Sigmoid colon (tissue), 7 donors: Measurements from ENCODE around the gene MMGT1. TPM values are rescaled to one million over a fixed set of nuclear protein-coding genes. Genes with fewer than 3 reads are reported as not detected.

Experiments
- DNase-seq: peaks from one replicate; pipeline ENCODE4 v3.0.0-alpha.2; 2019
- H3K27ac ChIP-seq, 4 donors: fragments of 200-600 bp; sonication (generic); one replicate each; pipeline ENCODE4 v1.5.1; 2016 to 2019; ENCODE audit warnings: mild to moderate bottlenecking in 1 of 4
- H3K27me3 ChIP-seq, 3 donors: fragments of 200-600 bp; sonication (generic); one replicate each; pipeline ENCODE4 v1.5.1; 2019; ENCODE audit warnings: mild to moderate bottlenecking in 1 of 3
- H3K36me3 ChIP-seq, 4 donors: fragments of 200-600 bp; sonication (generic); one replicate each; pipeline ENCODE4 v1.5.1; 2016 to 2019
- H3K4me1 ChIP-seq, 4 donors: fragments of 200-600 bp; sonication (generic); one replicate each; pipeline ENCODE4 v1.5.1; 2017 to 2019
- H3K4me3 ChIP-seq, 4 donors: fragments of 200-600 bp; sonication (generic); one replicate each; pipeline ENCODE4 v1.5.1; 2017 to 2019; ENCODE audit warnings: mild to moderate bottlenecking in 2 of 4, moderate library complexity in 1 of 4
- H3K9me3 ChIP-seq, 4 donors: fragments of 200-600 bp in 3 of 4; sonication (generic) in 3 of 4; one replicate each; pipeline versions ENCODE4 v1.5.1 to v1.6.1; 2013 to 2019
- CTCF ChIP-seq, 4 experiments: fragments of 450-650 bp in 3 of 4; fragments of 200-600 bp in 1 of 4; IDR thresholded peaks; one replicate each; pipeline ENCODE4 v1.5.1; 2016 to 2019; ENCODE audit warnings: antibody characterized with exemption in 4 of 4, mild to moderate bottlenecking in 3 of 4, moderate library complexity in 2 of 4
- EP300 ChIP-seq, 4 donors: sonication (generic); formaldehyde crosslinking; IDR thresholded peaks; one replicate each; pipeline ENCODE4 v1.6.1; 2017; ENCODE audit warnings: antibody characterized with exemption in 4 of 4
- POLR2A ChIP-seq, 2 donors: fragments of 450-650 bp; IDR thresholded peaks; one replicate each; pipeline ENCODE4 v1.6.1; 2016; ENCODE audit warnings: antibody characterized with exemption in 2 of 2, mild to moderate bottlenecking in 2 of 2, moderate library complexity in 2 of 2
- POLR2AphosphoS5 ChIP-seq, 4 donors: sonication (generic); formaldehyde crosslinking; IDR thresholded peaks; one replicate each; pipeline ENCODE4 v1.6.1; 2017; ENCODE audit warnings: antibody characterized with exemption in 4 of 4
- WGBS, 2 donors: extraction: QIAGEN DNeasy Blood & Tissue Kit; methylation state at CpG; one replicate each; pipeline ENCODE4 v1.1.7; 2013; 5-methylcytosine and 5-hydroxymethylcytosine counted together
- intact Hi-C: fragments of 100-400 bp; cut with DNase I; formaldehyde crosslinking; loops from one replicate; pipeline ENCODE4 v1.15.1; 2023
- polyA plus RNA-seq, 3 donors: library from polyadenylated mRNA; stranded (reverse); fragments of 200-250 nt; gene quantifications; one replicate each; pipeline ENCODE4 v1.2.3, GENCODE V29; 2013
- total RNA-seq, 4 donors: library from RNA; depleted of rRNA; stranded (reverse); fragments of >200 nt; gene quantifications; one replicate each; pipeline ENCODE4 v1.1.0, GENCODE V29; 2016
- donor health status: healthy with polysubstance abuse.
- donor health status: Bipolar disorder and iron deficiency.
- donor health status: healthy.

The MMGT1 gene
- total and polyA plus RNA-seq, 7 donors: 5.1 to 35.1 (median 27.7) TPM

GRCh38 chrX:136016881-136017280 lies 43.1 kb upstream of the MMGT1 start:
- H3K27ac ChIP-seq: no peak overlapping the region
- H3K4me3 ChIP-seq: no peak overlapping the region
- no peak for TF ChIP-seq CTCF (IDR thresholded peaks at IDR 0.05)
- TF ChIP-seq POLR2AphosphoS5 (IDR thresholded peaks at IDR 0.05): no peak
- TF ChIP-seq EP300 (IDR thresholded peaks at IDR 0.05): no peak
- TF ChIP-seq POLR2A (IDR thresholded peaks at IDR 0.05): no peak
- 81 to 90% methylated on average over 2 of the region's 2 CpGs for WGBS, 2 donors
- H3K27me3 ChIP-seq: no peaks in the 10 kb centered on the region
- H3K36me3 ChIP-seq: peaks cover 0 to 20% (median 0%) of the 10 kb centered on the region in 4 donors
- H3K9me3 ChIP-seq: no peaks in the 10 kb centered on the region
- intact Hi-C loops: no loop called here
- no peak for DNase-seq
- no peaks in the 10 kb centered on the region for H3K4me1 ChIP-seq

GRCh38 chrX:136015016-136015415 lies 41.2 kb upstream of the MMGT1 start:
- WGBS, 2 donors: 80 to 91% methylated on average over 4 of the region's 4 CpGs
- no peak for DNase-seq
- Histone ChIP-seq H3K27me3 (no peaks in the 10 kb centered on the region), H3K4me3 (no peak overlapping the region), H3K27ac (no peak overlapping the region), H3K9me3 (no peaks in the 10 kb centered on the region), H3K4me1 (no peaks in the 10 kb centered on the region), H3K36me3 (peaks cover 0 to 20% (median 0%) of the 10 kb centered on the region in 4 donors)
- intact Hi-C loops: no loop called here
- no peak for TF ChIP-seq CTCF (IDR thresholded peaks at IDR 0.05)
- TF ChIP-seq POLR2AphosphoS5 (IDR thresholded peaks at IDR 0.05): no peak
- no peak for TF ChIP-seq POLR2A (IDR thresholded peaks at IDR 0.05)
- no peak for TF ChIP-seq EP300 (IDR thresholded peaks at IDR 0.05)

- intact Hi-C loops: loop anchor here (5.0 kb wide), 1 partner anchor 264 kb away; the partner anchor contains the start of gene MAP7D3
- Histone ChIP-seq H3K9me3 (no peaks in the 10 kb centered on the region), H3K36me3 (no peaks in the 10 kb centered on the region), H3K4me3 (no peak overlapping the region), H3K27ac (no peak overlapping the region), H3K27me3 (no peaks in the 10 kb centered on the region), H3K4me1 (peaks cover 0 to 19% (median 2%) of the 10 kb centered on the region in 4 donors)
- 93 to 95% methylated on average over 4 of the region's 4 CpGs for WGBS, 2 donors
- DNase-seq: no peak
- no peak for TF ChIP-seq EP300 (IDR thresholded peaks at IDR 0.05)
- no peak for TF ChIP-seq POLR2AphosphoS5 (IDR thresholded peaks at IDR 0.05)
- TF ChIP-seq POLR2A (IDR thresholded peaks at IDR 0.05): no peak
- TF ChIP-seq CTCF (IDR thresholded peaks at IDR 0.05): no peak
Measured at GRCh38 chrX:135988245-135988644, 14.5 kb upstream of the MMGT1 start.

- H3K4me3 ChIP-seq: peak overlapping the region; percentile 51 to 75 (median 72)
- TF ChIP-seq EP300 (IDR thresholded peaks at IDR 0.05) (no peak), POLR2A (IDR thresholded peaks at IDR 0.05) (no peak), CTCF (IDR thresholded peaks at IDR 0.05) (no peak), POLR2AphosphoS5 (IDR thresholded peaks at IDR 0.05) (no peak)
- no peak for DNase-seq
- intact Hi-C loops: loop anchor here (5.0 kb wide), 1 partner anchor 266 kb away; the partner anchor contains the start of gene MAP7D3
- no peaks in the 10 kb centered on the region for H3K27me3 ChIP-seq
- no peaks in the 10 kb centered on the region for H3K9me3 ChIP-seq
- no peaks in the 10 kb centered on the region for H3K36me3 ChIP-seq
- peaks cover 0 to 19% (median 2%) of the 10 kb centered on the region in 4 donors for H3K4me1 ChIP-seq
- H3K27ac ChIP-seq: peak overlapping the region; percentile 80 to 87 (median 85)
- 0% methylated on average over 15 of the region's 15 CpGs for WGBS, 2 donors
Measured at GRCh38 chrX:135985973-135986310, 12.2 kb upstream of the MMGT1 start.
